ENCODE measurements around the gene FBXL17.

GRCh38 chr5:108340131-108340530 lies 41.8 kb downstream of the FBXL17 start:
- TF ChIP-seq CTCF (IDR thresholded peaks at IDR 0.05) (no peak), EZH2 (IDR thresholded peaks at IDR 0.05; ENCODE audit: borderline replicate concordance, insufficient read depth, low read depth, low read length, poor library complexity, severe bottlenecking) (no peak)
